ENCODE measurements around the gene NXN. TPM values are rescaled to one million over a fixed set of nuclear protein-coding genes. Genes with fewer than 3 reads are reported as not detected.

The NXN gene
- 18.5 TPM for total RNA-seq
- long read RNA-seq, transcript NXN-201 (8 exons, 3,036 nt), result major isoform, 22 of 26 reads
- long read RNA-seq, partial matches to known transcripts, result 2 of 26 reads
- long read RNA-seq, other reads (novel, unspliced or antisense), result 2 of 26 reads

DNA sequence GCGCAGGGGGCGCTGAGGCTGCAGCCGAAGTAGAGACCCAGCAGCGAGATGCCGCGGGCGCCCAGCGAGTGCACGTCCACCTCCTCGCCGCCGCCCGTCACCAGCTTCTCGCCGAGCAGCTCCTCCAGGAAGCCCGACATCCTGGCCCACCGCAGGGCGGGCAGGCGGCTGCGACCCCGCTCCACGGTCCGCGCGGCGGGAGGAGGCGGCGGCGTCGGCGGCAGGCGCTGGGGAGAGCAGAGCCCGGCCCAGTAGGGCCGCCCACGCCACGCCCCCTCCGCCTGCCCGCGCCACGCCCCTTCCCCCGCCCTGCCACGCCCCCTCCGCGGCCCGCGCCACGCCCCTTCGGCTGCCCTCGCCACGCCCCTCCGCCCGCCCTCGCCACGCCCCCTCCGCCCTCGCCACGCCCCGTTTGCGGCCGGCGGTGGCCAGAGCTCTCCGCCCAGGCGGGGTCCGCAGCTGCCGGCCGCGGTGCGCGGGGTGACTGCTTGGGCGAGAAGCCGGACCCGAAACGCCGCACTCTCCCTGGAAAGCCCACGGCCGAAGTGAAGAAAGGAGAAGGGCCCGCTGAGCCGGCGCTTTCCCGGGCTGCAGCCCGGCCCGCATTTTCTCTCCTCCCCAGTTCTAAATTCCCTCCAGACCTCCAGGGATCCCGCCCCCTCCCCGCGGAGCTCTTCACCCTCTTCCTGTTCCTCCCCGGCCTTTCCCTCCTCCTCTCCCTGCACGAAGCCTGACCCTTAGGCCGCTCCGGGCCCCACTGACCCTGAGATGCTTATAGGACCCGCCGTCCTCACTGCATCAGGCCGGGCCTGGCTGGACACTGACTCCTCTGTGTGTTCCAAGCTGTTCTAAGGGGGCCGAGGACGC, at the start of gene NXN:
Gene NXN, minus strand, starts transcription at position 238 of the 867 bp plus-strand sequence.
- ATAC-seq, result peak; percentile 96
- DNase-seq (ENCODE audit: missing footprints), result peak; percentile 94
- intact Hi-C loops (cut with DNase I), result loop anchor here (2.0 to 5.0 kb wide), 3 partner anchors 62 to 569 kb away; a partner anchor contains a TSS

- intact Hi-C loops (cut with DNase I), result no loop called here
- ATAC-seq, result peak; percentile 17
- DNase-seq (ENCODE audit: missing footprints), result no peak
These were observed 47.5 kb upstream of the NXN start for GRCh38 chr17:1027044-1027443.

- intact Hi-C loops (cut with DNase I), result no loop called here
- no peak for DNase-seq (ENCODE audit: missing footprints)
- ATAC-seq, result no peak
These were observed 47.0 kb upstream of the NXN start for GRCh38 chr17:1026599-1026975.

- DNase-seq (ENCODE audit: missing footprints) (no peak), ATAC-seq (no peak)
- intact Hi-C loops (cut with DNase I), result no loop called here
These were observed 46.4 kb upstream of the NXN start for GRCh38 chr17:1025733-1026598.

- no peak for DNase-seq (ENCODE audit: missing footprints)
- no peak for ATAC-seq
- intact Hi-C loops (cut with DNase I), result no loop called here
These were observed 44.5 kb upstream of the NXN start for GRCh38 chr17:1024076-1024475.

DNA sequence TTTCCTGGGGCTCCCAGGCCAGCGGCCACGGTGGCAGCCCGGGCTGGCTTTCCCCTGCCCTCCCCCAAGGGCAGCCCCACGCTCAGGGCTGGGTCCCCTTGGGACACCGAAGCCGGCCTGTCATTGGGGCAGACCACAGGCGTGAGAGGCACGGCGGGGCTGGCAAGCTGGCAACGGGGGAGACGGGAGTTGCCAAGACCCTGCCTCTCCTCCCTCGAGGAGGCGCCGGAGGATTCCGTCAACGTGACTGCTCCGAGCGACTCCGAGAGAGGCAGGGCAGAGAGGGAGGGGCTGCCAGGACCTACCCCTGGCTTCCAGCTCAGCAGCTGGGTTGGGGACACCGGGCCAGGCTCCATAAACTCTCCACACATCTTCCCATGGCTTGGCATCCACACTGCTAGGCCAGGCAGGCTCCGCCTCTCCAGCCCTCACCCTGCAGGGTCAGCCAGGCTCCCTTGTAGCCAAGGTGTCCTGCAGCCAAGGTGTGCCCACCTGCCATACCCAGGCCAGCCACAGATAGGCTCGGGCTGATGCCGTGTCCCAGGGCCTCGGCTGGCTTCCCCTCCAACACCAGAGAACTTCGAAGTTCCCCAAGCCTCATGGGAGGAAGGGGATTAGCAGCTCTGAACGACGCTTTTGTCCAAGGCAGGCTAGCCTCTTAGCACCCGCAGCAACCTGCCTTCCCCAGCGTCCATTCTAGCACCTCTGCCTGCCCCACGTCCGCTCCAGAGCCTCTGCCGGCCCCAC, 42.9 kb upstream of the NXN start:
- ATAC-seq, result peak; percentile 69
- DNase-seq (ENCODE audit: missing footprints), result peak; percentile 85
- intact Hi-C loops (cut with DNase I), result no loop called here

DNA sequence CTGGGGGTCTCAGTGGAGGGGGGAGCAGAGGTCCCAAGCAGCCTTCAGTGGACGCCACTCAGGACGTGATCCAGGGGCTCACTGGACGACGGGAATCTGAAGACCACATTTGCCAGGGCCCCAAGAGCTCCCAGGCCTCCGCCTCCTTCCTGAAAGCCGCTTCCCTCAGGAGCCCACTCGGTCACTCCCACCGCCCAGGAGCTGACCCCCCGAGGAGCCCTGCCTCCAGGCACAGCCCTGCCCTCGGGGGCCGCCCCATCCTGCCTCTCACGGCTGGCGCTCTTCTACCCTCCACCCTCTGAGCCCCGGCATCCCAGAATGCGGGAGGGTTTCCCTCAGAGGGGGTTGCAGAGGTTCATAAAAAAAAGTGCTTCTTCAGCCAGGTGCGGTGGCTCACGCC, 41.6 kb upstream of the NXN start:
- peak; percentile 26 for DNase-seq (ENCODE audit: missing footprints)
- intact Hi-C loops (cut with DNase I), result no loop called here
- ATAC-seq, result no peak

DNA sequence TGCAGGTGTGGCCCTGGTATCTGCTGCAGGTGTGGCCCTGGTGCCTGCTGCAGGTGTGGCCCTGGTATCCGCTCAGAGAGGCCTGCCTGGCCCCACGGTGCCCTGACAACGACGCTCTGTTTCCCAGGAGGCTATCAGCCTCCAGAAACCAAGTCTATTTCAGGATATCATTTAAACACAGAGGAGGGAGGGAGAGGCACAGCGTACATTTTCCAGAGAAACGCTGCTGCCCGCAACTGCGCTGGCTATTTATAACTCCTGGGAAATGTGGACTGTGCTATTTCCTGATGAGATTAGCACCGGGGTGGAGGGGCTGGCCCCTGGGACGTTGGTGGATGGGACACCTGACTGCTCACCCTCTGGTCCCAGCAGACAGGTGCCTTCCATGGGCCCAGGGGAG, 39.9 kb upstream of the NXN start:
- DNase-seq (ENCODE audit: missing footprints), result no peak
- ATAC-seq, result peak; percentile 84
- intact Hi-C loops (cut with DNase I), result no loop called here

DNA sequence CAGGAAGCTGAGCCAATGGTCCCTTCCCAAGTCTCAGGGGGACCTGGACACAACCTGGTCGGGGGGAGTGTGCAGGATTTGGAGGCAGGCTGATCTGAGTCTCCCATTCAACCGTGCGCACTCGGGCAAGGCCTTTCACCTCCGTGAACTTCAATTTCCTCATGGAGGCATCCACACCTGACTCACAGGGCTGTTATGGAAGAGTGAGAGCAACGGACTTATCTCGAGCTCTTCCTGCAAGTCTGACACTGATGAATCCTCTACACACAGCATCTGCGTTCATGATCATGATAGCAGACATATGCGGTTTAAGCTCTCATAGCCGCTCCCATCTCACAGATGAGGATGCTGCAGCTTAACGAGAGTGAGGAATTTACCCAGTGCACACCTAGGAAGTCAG, 39.0 kb upstream of the NXN start:
- no peak for DNase-seq (ENCODE audit: missing footprints)
- intact Hi-C loops (cut with DNase I), result no loop called here
- no peak for ATAC-seq

GRCh38 chr17:1013729-1014090, 34.1 kb upstream of the NXN start:
- no peak for ATAC-seq

DNA sequence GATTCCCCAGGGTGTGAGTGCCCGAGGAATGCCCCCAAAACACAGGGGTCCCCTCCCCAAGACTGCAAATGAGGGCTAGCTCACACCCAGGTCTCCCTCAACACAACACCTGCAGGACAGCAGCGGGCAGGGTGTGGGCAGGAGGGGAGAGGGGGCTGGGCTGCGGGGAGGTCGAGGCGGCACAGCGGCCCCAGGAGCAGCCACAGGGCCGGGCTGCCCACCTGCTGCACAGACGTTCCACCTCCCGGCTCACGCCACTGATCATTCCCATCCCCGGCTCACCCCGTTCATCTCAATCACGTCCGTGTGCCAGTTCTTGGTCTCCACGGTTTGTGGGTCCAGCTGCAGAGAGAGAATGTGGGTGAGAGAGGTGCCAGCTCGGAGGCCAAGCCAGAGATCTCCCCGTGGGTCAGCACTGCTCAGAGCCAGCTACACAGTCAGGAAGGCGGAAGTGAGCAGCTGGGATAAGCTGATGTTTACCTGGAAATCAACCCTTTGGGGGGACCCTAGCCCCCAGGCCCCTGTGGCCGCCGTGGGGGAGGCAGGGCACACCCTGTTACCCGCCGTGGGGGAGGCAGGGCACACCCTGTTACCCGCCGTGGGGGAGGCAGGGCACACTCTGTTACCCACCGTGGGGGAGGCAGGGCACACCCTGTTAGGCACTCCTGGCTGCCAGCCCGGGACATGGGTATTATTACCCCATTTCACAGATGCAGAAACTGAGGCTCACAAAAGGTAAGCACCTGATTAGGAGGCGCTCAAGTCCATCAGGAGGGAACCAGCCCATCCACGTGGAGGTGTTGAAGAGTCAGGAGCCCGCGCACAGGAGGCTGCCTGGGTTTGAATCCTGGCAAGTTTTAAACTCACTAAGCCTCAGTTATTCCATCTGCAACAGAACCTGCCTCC, 33.5 kb upstream of the NXN start:
- intact Hi-C loops (cut with DNase I), result no loop called here
- DNase-seq (ENCODE audit: missing footprints), result no peak

More at GRCh38 chr17:1013729-1014090, 34.1 kb upstream of the NXN start:
- DNase-seq (ENCODE audit: missing footprints), result no peak
- intact Hi-C loops (cut with DNase I), result no loop called here

GRCh38 chr17:1011760-1012735, 32.5 kb upstream of the NXN start:
- intact Hi-C loops (cut with DNase I), result no loop called here
- DNase-seq (ENCODE audit: missing footprints) (no peak), ATAC-seq (no peak)

More for the DNA sequence above, 33.5 kb upstream of the NXN start:
- ATAC-seq, result no peak

- ATAC-seq (no peak), DNase-seq (ENCODE audit: missing footprints) (no peak)
- intact Hi-C loops (cut with DNase I), result no loop called here
These were observed 31.6 kb upstream of the NXN start for GRCh38 chr17:1011138-1011537.

DNA sequence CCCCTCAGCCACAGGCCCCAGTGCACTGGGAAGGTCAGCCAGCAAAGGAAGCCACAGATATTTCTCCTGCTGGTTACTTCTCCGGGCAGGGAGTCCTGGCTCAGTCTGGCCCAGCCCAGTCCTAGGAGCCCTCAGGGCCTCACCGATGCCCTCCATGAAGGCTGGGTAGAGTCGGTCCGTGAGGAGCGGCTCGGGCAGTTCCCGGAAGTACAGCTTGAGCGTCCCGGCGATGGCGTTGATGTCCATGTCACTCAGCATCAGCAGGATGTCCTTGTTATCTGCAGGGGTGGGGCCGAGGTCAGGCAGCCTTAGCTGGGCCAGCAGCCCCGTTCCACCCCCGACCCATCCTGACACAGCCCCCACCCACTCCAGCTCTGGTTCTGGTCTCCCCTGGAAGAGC, 31.0 kb upstream of the NXN start:
- no peak for ATAC-seq
- intact Hi-C loops (cut with DNase I), result no loop called here
- DNase-seq (ENCODE audit: missing footprints), result no peak

- ATAC-seq, result no peak
- no peak for DNase-seq (ENCODE audit: missing footprints)
These were observed 30.5 kb upstream of the NXN start for GRCh38 chr17:1010086-1010450.

DNA sequence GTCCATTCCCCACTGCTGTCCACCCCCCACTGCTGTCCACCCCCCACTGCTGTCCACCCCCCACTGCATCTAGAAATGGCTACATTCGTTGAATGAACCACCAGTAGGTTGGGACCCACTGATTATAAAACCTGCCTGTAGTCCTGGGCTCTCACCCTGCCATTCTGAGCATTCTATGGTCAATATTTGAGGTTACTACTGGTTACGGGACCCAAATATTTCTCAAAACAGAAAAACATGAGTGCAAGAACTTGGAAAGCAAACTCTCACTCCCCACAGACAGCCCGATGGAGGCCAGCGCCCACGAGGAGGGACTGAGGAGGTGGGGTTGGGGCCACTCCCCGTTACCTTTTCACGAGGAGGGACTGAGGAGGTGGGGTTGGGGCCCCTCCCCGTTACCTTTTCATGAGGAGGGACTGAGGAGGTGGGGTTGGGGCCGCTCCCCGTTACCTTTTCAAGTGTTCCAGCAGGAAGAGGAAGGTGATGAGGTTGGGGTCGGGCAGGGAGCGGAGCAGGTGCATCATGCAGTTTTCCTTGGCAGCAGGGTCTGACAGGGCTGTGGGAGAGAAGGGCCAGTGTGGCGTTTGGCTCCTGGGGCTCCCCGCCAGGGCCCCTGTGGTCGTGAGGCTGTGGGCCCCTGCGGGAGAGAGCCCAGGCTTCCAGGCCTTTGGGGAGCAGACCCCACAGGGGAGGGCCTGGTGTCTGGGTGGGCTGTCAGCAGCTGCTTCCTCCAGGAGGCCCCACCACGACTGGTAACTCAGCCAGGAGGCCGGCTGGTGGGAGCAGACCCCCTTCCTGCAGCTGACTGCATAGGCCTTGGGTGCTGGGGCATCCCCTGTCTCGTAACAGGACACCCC, 29.9 kb upstream of the NXN start:
- intact Hi-C loops (cut with DNase I), result no loop called here
- DNase-seq (ENCODE audit: missing footprints), result no peak
- no peak for ATAC-seq

More at GRCh38 chr17:1010086-1010450, 30.5 kb upstream of the NXN start:
- intact Hi-C loops (cut with DNase I), result no loop called here

All from Right ventricle myocardium inferior (tissue), 1 donor.